ENCODE data around the gene NHERF2.

The NHERF2 gene

GRCh38 chr16:2042171-2042985 lies 15.7 kb downstream of the NHERF2 start:
- no peak for DNase-seq

- no peak for DNase-seq
Measured at GRCh38 chr16:2042986-2043666, 16.4 kb downstream of the NHERF2 start.

GRCh38 chr16:2043667-2044451 lies 17.2 kb downstream of the NHERF2 start:
- no peak for DNase-seq

- DNase-seq: no peak
Measured at GRCh38 chr16:2044541-2044940, 17.8 kb downstream of the NHERF2 start.

- DNase-seq: no peak
Measured at GRCh38 chr16:2045965-2046892, 19.5 kb downstream of the NHERF2 start.

- no peak for DNase-seq
Measured at GRCh38 chr16:2046893-2047329, 20.2 kb downstream of the NHERF2 start.

- peak; percentile 95 for DNase-seq
Measured at GRCh38 chr16:2047330-2048115, 20.8 kb downstream of the NHERF2 start, which contains the start of the genes NTHL1 and TSC2. NTHL1 (minus strand) TSS chr16:2047834; CDS start chr16:2047823, 11 bp downstream. TSC2 (plus strand) TSS chr16:2047985; CDS start chr16:2048616, 631 bp downstream.

- DNase-seq: no peak
Measured at GRCh38 chr16:2048116-2048543, 21.4 kb downstream of the NHERF2 start.

GRCh38 chr16:2053211-2053610 lies 26.5 kb downstream of the NHERF2 start:
- DNase-seq: no peak

- no peak for DNase-seq
Measured at GRCh38 chr16:2053897-2054296, 27.2 kb downstream of the NHERF2 start.

- no peak for DNase-seq
Measured at GRCh38 chr16:2054543-2055245, 28.0 kb downstream of the NHERF2 start.

- no peak for DNase-seq
Measured at GRCh38 chr16:2056077-2056476, 29.4 kb downstream of the NHERF2 start.

- no peak for DNase-seq
Measured at GRCh38 chr16:2056681-2057407, 30.1 kb downstream of the NHERF2 start.

GRCh38 chr16:2057438-2057837 lies 30.7 kb downstream of the NHERF2 start:
- DNase-seq: no peak

- DNase-seq: no peak
Measured at GRCh38 chr16:2058420-2058819, 31.7 kb downstream of the NHERF2 start.

- DNase-seq: no peak
Measured at GRCh38 chr16:2058872-2059271, 32.2 kb downstream of the NHERF2 start.

GRCh38 chr16:2060346-2060745 lies 33.6 kb downstream of the NHERF2 start:
- no peak for DNase-seq

- DNase-seq: no peak
Measured at GRCh38 chr16:2061023-2061422, 34.3 kb downstream of the NHERF2 start.

GRCh38 chr16:2061526-2061925 lies 34.8 kb downstream of the NHERF2 start:
- DNase-seq: no peak

GRCh38 chr16:2062801-2063200 lies 36.1 kb downstream of the NHERF2 start:
- DNase-seq: no peak
